Activated gamma-delta T cell treated with anti-CD3 and anti-CD28 coated beads, Interleukin-2, amount 50 U/mL, for 16 hours (primary cell): ENCODE measurements around the gene TSC1.

Source experiments
- DNase-seq: peaks from one replicate; pipeline ENCODE4 v3.0.0-alpha.2; 2020; ENCODE audit warnings: low read depth

Gene TSC1

DNA sequence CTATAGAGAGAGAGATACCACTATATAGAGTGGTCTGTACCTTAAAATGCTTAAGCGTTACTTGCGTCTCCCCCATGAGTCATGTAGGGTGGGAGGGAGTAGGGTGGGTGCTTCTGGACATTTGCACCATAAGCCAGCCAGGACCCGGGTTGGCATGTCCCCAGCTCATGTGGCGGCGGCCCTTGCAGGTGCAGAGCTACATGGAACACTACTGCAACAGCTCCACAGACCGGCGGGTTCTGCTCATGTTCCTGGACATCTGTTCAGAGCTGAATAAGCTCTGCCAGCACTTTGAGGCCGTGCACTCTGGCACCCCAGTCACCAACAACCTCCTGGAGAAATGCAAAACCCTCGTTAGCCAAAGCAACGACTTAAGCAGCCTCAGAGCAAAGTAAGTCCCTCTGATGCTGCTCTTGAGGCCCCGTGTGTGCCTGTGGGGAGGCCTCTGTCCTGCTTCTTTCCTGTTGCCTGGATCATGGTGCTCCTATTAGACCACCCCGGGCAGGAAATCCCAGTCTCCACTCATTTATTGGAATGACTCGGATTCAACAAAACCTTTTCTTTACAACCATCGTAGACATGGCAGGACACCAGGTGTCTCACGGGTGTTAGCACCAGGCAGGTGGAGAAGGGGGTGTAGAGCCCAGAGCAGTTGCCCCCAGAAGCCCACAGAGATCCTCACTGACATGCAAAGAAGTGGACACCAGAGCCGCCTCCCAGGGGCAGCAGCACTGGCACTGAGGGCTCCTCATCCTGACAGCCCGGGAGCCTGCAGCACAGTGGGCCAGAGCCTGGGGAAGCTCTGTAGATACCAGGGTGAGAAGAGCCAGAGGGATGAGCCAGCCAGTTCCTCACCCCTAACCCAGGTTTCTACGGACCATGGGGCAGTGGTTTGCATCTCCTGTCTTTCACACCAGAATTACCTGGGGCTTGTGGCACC, 57.0 kb downstream of the TSC1 start:
- no peak for DNase-seq

DNA sequence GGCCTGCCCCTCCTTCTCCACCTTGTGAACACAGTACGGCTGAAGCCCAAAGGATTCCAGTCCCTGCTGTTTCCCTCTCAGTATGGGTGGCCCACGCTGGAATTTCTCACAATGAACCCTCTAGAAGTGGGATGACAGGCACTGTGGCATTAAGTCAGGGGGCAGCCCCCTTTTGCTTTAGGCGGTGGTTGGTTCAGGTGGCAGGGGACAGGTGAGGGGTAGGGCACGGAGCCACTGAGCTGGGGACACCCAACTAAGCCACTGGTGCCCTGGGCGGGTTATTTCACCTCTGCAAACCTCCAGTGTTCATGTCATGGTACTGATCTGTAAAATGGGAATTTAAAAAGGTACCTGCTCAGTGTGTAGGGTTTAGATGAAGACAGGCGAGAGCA, 58.1 kb downstream of the TSC1 start:
- no peak for DNase-seq

DNA sequence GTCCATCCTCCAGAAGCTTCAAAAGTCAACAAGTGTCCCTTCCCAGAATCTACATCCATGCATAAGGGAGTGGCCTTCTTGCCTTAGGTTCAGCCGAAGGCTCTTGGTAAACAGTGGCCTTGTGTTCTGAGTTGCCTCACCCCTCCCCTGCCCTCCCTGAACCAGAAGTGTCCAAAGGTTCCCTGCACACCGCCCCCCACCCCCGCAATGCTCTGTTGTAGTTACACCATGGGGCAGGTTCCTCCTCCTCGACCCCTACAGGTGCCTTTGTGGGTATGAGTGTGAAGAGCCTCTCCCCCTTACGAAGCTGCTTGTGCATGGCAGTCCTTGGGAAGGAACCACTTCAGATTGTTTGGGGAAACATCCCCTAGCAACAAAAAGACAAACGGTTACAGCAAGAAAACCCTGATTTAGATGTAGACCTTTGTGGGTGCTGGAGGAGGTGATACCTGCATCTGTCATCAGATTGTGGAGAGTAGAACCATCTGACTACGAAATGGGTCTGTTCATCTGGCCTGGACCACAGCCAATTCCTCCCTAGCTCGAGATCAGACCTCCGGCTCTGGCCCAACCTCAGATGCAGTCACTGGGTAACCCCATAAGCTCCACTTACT, 58.6 kb downstream of the TSC1 start:
- no peak for DNase-seq

DNA sequence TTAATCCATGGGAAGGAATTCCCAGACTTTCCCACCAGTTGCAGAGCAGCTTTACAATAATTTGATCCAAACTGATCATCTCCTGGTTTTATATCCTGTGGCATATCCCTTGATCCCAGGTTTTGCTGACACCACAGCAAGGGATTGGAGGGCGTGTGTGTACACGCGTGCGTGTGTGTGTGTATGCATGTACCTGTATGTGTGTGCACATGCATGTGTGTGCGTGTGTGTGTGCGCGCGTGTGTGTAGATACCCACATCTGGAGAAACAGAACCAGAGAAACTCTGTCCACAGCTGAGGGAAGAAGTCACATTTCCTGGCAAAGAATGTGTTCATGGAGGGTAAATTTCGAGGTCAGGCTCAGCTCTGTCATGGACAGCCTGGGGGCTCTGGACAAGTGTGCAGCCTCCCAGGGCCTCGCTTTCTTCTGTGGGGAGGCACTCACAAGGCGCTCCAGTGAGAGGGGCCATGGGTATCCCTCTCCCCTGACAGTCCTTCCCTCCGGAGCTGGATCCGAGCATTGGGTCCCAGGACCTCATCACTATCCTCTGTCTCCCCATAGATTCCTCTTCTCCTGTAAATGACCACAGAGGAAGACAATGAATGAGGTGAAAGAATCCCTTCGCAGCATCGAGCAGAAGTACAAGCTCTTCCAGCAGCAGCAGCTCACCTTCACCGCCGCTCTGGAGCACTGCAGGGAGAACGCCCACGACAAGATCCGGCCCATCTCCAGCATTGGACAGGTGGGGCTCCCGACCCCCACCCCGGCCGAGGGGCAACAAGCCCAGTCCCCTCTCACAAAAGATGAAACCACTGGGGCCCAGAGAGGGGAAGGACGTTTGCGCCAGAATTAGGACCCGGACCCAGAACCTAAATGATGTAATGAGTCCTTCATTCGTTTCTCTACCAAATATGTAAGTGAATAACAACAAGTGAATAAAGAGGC, 60.8 kb downstream of the TSC1 start:
- DNase-seq = no peak

DNA sequence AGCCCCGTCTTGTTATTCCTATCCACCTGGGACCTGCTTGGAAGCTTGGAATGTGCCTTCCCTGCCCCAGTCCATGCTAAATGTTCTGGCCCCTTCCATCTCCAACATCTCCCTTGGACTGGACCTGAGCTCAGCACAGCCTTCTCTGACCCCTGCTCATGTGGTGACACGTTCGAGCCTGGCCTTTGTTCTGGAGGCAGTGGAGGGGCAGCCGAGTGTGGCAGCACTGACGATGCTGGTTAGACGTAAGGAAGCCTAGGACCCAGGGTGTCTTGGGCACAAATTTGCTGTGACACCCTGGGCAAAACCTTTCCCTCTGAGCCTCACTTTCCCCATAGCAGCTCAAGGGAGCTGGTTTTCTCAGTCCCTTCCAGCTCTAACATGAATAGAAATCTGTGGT, 61.8 kb downstream of the TSC1 start:
- no peak for DNase-seq

DNA sequence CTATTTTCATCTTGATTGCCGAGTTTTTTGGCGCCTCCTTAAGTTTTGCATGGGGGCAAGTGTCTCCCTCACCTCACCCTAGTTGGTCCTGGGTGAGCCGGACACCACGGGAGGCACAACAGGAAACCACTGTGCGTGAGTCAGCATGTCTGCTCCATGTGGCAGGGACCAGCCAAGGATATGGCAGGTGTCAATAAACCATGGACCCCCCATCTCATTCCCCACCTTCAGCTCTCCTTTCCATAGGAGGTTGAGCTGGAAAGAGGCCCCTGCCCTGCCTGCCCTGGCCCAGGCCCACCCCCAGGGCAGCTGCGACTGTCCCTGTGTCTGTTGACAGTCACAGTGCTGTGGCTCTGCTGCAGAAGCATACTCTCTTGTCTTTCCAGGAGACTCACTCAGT, 62.6 kb downstream of the TSC1 start:
- DNase-seq = no peak

DNA sequence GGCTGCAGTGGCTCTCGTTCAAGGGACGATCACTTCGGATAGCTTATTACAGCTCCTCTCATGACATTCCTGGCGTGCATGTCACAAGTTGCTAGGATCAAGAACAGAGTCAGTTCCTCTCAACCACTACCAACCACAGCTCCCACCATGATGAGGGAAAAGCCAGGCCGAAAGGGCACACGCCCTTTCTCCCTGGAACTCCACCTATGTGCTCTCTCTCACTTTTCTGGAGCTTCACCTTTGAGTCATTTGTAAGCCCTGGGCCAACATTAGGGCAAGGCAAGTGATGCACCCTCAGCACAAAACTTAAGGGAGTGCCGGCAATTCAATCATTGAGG, 64.1 kb downstream of the TSC1 start:
- DNase-seq = no peak

DNA sequence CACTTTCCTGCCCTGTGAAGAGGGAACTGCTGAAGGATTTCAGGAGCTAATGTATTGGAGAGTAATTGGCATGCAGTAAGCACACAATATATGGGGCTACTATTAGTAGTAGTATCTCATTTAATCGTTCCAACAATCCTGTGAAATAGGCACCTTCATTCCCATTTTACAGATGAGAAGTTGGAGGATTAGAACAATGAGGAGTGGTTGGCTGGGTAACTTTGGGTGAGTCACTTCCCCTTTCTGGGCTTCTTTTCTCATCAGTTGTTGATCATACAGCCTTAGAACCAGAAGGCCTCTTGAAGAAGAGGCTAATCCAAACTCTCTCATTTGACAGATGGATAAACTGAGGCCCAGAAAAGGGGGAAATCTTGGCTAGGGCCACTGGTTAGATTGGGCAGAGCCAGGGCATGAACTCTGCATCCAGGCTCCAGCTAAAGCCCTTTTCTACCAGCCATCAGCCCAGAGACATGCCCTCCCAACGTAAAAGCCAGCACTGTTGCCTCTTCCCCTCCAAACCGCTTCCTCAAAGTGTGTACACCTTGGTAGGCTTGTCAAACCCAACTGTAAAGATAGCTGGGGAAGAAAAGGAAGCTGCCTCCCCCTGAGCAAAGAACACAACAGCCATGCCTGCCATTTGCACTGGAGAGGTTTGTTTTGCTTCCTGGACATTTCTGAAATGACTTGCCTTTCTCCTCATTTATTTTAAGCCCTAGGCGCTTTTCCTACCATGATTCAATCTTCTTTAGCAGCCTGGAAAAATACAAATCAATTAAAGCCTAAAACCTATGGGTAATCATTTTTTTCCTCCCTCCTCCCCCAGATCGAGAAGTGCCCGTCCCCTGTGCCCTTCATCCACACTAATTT, 64.7 kb downstream of the TSC1 start:
- DNase-seq = no peak

DNA sequence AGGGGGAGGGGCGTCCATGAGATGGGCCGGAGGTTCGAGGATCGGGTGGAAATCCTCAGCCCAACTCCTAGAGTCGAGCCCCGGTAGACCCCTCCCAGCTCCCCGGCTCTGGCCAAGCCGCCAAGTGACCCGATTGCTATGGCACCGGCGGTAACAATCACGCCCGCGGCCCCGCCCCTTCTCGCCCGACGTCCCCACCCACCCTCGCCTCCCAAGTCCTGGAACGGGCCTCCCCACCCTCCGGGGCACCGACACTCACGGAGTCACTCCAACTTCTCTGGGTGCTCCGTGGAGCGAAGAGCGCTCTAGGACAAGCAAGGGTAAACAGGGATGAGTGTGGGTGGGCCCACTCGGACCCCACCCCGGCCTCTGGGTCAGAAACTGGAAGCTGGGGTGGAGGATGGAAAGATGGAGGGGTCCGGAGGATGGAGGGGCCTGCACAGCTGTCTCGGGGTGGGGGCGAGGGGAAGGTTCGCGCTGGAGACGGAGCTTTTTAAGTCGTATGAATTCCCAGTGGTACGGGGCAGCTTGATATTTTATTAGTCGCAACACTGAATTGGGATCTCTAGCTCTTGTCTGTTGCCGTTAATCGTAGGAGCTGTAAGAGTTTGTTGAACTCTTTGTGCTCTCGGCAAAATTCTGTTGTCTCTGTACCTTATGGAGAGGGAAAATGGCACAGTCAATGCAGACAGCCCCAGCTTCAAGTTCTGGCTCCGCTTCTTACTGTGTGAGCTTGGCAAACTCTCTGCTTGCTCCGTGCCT, 65.5 kb downstream of the TSC1 start, which contains the start of gene SPACA9:
Gene SPACA9, plus strand, starts transcription at position 204 of the 762 bp plus-strand sequence. CDS start 5,050 bp downstream, outside the sequence.
- DNase-seq = no peak

DNA sequence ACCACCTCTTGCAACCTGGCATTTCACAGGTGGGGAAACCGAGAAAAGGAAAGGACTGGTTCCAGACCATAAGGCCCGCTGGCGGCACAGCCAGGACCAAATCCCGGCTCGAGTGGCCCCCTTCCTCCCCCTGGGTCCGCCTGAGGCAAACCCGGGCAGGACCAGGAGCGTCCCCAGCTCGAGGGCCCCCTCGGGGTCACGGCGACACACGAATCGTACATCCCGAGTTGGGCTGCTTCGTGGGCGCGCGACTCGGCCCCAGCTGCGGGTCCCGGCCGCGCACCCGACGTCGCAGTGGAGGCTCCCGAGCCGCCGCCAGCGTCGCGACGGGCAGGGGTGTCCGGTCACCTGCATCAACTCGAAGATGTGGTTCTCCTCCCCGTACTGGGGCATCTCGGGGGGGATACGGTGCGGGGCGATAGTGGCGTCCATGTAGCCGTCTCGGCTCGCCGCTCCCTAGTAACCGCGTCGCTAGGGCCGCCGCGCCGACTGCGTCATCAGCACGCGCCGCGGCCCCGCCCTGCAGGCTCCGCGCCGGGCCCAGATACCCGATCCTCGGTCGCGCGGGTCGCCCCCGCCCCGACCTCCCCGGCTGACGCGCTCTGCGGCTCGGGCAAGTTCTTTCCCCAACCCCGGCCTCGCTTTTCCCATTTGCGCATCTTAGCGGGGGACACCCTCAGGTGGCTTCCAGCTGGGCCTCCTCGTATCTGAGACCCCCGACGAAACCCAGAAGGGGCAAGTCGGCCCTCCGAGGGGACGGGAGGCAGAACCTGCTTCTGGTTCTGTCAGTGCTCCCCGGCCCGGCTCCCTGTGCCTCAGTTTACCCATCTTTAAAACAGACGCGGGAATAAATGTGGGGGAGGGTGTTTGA, 66.4 kb downstream of the TSC1 start, which contains the start of gene AK8:
Gene AK8, minus strand, starts transcription at position 461 of the 871 bp plus-strand sequence. Its CDS starts 29 bp downstream, at position 432.
- peak; percentile 60 for DNase-seq

DNA sequence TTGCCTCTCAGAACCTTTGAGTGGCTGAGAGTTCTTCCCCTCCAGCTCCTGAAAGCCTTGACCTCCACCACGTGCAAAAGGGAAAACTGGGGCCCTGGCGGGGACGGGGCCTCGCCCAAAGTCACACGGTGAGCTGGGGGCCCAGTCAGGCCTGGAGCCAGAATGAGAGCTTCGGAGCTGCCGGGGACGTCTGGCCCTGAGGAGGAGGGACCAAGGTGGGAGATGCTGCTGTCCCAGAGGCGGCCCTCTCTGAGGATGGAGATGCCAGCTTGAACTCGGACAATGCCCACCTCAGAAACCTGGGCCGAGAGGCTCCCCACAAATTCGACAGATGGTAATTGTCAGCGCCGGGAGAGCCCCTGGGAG, 67.0 kb downstream of the TSC1 start:
- no peak for DNase-seq

DNA sequence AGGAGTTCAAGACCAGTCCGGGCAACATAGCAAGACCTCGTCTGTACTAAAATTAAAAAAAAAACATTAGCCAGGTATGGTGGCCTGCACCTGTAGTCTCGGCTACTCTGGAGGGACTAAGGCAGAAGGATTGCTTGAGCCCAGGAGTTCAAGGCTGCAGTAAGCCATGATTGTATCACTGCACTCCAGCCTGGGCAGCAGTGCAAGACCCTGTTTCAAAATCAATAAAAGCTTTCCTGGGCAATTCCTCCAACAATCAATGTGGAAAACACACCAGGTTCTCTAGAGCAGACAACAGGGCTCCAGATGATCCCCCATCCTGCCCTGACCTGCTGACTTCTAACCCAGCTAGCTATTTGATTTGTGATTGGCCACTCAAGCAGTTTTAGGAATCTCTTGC, 67.6 kb downstream of the TSC1 start:
- DNase-seq = no peak

DNA sequence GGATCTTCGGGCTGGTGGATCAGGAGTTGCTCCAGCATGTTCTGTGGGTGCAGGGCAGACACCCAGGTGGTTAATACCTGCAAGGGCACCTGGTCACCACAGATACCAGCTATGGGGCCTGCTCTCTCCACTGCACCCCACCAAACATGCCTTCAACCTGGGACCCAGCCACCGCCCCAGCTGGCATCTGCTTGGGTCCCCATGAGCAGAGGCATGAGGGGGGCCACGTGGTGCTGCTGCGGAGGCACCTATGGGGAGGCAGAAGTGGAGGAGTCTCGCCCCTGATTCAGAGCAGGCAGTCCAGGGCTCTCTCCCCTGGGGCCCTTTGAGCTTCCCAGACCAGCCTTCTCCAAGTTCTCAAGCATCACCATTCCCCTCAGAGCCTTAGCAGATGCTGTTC, 69.3 kb downstream of the TSC1 start:
- no peak for DNase-seq

DNA sequence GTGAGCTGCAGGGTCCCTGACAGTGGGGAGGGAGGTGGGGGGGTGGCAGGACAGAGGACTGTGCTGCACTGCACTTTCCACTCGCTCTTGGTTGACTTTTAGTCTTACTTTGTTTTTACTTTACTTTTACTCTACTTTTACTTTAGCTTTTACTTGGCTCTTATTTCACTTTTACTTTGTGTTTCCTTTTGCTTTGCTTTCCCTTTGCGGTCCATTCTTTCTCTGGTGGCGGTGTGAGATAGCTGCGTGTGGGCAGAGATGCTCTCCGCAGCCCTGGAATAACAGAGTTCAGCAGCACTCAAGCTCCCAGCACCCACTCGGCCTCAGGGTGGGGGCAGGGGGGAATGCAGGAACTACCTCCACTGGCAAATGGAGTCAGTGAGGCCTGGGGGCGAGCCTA, 71.0 kb downstream of the TSC1 start:
- DNase-seq = no peak

DNA sequence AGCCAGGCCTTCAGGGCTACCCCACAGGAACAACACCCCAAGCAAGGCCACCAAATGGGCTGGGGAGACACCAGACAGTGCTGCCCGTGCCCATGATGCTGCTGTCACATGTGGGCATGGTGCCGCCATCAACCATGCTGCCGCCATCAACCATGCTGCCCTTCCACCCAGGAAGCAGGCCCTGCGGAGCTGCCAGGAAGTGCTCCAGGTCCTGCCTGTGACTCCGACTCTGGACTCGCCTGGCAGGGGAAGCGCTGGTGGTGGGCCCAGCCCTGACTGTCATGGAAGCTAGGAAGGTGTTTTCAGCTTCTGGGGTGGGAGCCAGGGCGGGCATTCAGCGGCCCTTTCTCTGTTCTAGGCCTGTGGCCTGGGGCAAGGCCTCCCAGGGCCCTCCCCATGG, 75.2 kb downstream of the TSC1 start:
- DNase-seq = no peak

DNA sequence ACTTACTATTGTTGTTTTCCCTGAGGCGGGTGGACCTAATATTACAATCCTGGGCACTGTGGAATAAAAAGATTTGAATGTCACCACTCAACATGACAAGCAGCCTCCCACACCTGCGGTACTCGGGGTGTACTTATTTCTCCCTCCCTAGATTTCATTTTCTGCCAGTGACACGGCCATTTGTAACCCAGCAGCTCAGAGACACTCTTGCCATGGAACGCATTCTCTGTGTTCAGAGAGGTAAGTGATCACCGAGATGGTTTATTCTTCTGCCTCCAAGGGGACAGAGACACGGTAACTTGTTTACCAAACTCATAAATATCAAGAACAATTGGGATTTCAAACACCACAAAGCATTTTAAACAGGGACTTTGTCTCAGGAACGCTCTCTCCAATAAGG, 77.5 kb downstream of the TSC1 start:
- DNase-seq = no peak

DNA sequence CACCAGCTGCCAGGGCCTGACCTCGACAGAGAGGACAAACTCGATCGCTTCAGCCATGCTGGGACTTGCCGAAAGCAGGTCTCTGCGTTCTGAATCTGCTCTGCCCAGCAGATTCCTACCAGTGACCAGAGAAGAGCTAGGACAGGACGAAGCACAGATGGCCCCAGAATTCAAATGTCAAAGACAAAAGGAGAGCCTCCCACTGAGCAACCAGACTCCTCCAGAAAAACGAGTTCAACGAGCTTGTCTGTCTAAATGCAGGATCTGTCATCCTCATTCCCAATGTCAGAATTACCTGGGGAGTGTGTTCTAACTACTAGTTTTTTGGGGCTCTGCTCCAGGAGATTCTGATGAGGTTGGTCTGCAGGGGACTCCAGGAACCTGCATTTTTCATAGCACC, 79.7 kb downstream of the TSC1 start:
- DNase-seq = no peak

DNA sequence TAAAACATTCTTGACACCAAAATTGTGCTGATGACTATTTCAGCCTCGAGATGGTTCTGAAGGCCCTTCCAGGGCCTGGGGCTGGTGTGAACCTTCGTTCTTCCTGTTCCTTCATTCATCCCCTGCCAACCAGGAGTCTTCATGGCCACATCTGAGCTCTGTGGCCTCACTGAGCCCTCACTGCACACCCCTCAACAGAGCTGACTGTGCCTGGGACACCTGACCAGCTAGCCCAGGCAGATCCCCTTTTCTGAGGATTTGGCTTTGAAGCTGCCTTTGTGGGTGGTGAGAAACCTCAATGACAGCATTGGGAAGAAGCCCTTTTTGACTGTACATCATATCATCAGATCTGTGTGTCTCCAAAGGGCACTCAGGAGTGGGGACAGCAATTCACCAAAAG, 80.1 kb downstream of the TSC1 start:
- no peak for DNase-seq

DNA sequence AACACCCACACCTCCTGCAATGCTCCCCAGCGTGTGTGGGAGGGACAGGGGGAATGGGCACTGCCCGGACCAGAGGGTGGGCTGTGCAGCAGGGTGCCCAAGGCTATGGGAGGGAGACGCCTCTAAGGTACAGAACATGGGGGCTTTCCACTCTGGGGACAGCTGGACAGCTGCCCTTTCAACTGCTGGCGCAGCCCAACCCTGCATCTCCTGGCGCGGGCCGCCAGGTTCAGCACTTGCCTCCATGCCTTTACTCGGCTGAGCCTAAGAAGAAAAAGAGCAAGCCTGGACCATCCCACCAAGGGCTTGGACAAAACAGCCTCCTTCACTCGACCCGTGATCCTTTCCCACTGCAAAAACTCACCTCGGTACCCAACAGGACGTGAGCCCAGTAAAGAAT, 81.3 kb downstream of the TSC1 start:
- no peak for DNase-seq

DNA sequence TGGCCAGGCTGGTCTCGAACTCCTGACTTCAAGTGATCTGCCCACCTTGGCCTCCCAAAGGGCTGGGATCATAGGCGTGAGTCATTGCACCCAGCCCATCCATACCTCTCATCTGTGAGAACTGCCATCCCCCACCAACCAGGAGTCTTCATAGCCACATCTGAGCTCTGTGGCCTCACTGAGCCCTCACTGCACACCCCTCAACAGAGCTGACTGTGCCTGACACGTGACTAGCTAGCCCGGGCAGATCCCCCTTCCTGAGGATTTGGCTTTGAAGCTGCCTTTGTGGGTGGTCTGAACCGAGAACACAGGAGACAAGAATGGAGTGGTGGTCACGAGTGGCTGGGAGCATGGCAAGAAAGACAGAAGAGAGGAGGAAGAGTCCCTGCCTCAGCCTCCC, 81.9 kb downstream of the TSC1 start:
- no peak for DNase-seq
